Fibroblast of skin of abdomen (primary cell): Measurements from ENCODE around the gene CNST.
"Not testable (repeated sequence)": the region's sequence is repeated elsewhere in the genome, so short reads cannot be mapped to it uniquely, and the experiment has no call there.

Experiments
- DNase-seq: peaks from one replicate; pipeline ENCODE4 v3.0.0-alpha.2; 2013

Gene CNST

GRCh38 chr1:246629030-246629429 is 62.8 kb downstream of the CNST start:
- DNase-seq, result no peak

DNA sequence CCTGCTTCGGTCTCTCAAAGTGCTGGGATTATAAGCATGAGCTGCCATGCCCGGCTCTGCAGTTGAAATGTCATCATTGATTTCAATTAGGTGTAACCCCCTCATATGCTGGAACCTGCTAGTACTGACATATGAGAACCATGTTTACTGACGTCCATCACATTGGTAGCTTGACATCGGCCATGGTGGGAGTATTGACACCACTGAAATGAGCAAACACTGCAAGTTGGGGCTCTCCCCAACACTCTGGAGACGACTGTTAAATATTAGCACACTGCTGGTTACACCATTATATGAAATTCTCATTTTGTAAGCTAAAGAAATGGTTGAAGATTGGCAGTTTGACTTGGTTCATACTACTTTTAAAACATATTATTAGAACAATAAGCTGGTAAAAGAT is 63.7 kb downstream of the CNST start:
- DNase-seq, result no peak

DNA sequence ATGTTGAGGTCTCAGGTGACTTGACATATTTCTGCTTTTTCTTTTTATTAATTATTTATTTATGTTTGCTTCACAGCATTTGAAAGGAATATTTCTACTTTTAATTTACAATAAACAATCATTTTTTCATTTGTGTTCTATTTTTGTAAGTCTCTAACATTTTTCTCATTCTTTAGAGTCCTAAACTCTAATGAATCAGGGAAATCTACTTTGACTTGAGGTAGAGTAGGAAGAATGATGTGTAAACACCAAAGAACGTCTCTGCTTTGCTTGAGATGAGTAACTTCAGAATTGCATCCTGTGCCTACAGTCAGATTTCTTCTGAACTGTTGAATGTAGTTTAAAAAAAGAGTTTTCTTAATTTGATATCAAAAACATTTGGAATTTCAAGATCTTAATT is 65.2 kb downstream of the CNST start:
- DNase-seq, result peak; percentile 74

- peak; percentile 93 for DNase-seq
Observed at GRCh38 chr1:246632281-246633168, 66.3 kb downstream of the CNST start.

DNA sequence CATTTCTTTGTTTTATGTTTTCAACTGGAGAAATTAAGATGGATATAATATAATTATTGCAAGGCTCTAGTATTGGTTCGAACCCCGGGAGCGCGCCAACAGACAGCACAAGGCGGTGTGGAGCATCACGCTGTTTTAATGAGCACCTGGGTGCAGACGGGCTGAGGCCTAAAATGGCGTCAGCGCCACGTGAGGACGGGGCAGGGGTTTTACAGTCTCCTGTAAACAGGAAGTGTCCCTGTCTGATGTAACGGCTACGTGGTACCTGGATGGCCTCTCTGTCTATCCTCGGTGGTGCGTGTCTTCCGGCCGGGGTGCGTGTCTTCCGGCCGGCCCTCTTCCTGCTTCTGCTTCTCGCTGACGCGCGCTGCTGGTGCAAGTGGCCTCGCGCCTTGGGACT is 68.4 kb downstream of the CNST start:
- not testable (repeated sequence) for DNase-seq

DNA sequence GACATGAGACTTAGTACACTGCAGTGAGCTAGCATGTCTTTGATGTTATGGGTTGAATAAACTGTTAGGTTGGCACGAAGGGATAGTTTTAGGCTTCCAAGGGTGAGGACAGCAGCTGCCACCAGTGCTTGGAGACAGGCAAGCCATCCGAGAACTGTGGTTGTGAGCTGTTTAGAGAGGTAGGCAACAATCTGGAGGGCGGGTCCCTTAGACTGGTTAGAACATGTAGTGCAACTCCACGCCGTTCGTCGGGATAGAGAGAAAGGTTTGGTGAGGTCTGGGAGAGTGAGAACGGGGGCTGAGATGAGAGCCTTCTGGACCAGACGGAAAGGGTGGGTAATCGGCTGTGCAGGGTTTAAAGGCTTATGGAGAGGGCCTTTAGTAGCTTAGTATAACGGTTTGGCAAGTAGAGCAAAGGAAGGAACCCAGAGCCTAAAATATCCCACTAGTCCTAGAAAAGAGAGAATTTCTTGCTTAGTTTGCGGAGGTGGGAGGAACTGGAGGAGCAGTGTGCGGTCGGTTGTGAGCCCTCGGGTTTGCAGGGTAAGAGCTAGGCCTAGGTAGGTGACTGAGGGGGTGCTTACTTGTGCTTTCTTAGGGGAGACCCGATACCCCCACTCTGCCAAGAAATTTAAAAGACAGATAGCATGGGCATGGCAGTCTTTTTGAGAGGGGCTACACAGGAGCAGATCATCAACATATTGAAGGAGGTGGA is 72.8 kb downstream of the CNST start:
- DNase-seq, result no peak

GRCh38 chr1:246639732-246640131 is 73.5 kb downstream of the CNST start:
- DNase-seq, result no peak

GRCh38 chr1:246640747-246641146 is 74.5 kb downstream of the CNST start:
- DNase-seq, result no peak

- no peak for DNase-seq
Observed at GRCh38 chr1:246641394-246641793, 75.1 kb downstream of the CNST start.

DNA sequence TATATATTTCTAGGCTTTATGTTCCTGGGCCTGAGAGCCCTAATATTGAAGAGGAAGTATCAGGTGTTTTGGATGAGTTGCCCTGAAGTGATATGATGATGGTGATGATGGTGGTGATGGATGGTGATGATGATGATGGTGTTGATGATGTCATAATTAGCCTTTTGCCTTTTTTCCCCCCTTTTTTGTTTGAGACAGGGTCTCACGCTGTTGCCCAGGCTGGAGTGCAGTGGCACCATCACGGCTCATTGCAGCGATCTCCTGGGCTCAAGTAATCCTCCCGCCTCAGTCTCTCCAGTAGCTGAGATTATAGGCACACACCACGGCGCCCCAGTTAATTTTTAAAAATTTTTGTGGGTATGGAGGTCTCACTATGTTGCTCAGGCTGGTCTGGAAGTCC is 76.5 kb downstream of the CNST start:
- no peak for DNase-seq

GRCh38 chr1:246647113-246647512 is 80.9 kb downstream of the CNST start:
- peak; percentile 75 for DNase-seq

GRCh38 chr1:246647513-246647912 is 81.3 kb downstream of the CNST start:
- DNase-seq, result peak; percentile 38

DNA sequence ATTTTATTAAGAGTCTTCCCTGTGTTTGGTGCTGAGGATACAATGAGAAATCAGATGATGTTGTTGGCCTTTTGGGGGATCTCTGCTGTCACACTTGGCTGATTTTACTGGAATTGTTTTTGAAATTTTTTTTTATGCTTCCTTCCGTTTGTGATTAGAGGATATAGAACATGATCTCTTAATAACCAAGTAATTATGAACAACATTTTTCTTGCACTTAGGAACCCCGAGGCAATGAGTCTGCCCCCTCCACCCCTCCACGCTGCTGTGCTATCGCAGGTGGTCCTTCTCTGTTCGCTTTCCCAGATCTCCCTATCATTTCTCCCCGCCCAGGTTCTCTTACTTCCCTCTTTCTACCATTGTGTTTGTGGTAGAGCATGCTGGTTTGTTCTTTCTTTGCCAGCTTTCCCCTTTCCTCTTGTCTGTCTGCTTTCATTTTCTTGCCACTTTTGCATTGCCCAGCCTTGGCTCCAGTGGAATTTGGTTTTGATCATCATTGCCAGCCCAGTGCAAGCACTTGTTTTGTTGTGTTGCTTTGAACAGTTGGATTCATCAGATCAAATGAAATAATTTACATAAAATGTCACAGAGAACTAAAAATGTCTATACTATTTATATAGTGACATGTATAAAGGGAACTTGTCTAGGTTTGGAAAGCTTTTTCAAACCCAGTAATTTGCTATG is 84.9 kb downstream of the CNST start:
- DNase-seq, result no peak

GRCh38 chr1:246658567-246658966 is 92.3 kb downstream of the CNST start:
- no peak for DNase-seq

DNA sequence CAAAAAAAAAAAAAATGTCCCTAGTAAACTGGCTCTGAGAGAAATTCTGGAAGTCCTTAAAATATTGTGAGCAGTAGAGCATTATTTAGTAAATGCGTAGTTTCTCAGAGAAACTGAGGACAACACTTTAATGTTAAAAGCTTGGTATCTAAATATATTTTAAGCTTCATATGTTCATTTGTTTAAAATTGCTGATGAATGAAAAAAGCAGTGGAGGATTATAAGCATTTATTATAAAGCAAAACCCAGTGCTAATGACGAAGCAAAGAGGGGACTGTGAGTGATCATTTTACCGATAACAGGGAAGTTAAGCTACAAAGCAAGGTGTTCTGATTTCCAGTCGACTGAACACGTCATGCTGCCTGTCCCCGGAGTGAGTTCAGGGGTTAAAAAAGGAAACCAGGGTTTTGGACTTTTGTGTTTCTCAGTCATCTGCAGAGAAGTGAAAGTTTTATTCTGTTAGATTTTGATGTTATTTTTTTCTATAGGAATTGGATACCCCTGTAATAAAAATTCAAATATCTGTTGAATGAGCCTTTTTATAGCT is 93.4 kb downstream of the CNST start:
- DNase-seq, result no peak

GRCh38 chr1:246661451-246661850 is 95.2 kb downstream of the CNST start:
- DNase-seq, result no peak

GRCh38 chr1:246667773-246668172 is 101.5 kb downstream of the CNST start:
- DNase-seq, result no peak

DNA sequence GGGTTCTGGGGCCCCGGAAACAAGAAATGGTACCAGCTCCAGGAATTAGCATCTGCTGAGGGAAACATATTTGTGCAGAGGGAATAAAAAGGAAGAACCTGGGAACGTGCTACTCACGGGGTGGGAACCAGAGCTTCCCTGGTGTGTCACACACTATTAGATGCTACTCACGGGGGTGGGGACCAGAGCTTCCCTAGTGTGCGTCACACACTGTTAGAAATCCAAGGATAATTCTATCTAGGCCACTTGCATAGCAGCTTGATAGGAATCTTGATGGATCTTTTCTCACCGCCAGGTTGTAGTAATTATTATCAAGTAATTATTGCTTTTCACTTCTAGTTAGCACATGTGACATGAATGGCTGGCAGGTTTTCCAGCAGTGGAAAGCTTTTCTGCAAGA is 103.4 kb downstream of the CNST start:
- no peak for DNase-seq

DNA sequence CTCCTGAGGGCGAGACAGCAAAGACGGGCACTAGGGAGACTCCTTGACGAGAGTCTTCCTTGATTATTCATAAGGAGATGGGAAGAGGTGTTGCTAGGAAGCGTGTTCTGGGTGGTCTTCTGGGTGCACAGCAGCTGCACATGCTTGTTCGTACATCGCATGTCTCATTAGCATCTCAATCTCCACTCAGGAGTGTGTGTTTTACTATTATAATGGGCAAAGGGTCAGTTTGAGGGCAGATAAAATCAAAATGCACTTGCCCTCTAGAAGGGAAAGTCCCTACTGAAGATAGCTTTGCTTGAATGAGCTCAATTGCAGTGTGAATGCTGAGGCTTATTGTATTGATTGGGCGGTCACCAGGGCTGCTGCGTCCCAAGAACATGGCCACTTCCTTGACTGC is 107.8 kb downstream of the CNST start:
- DNase-seq, result no peak

DNA sequence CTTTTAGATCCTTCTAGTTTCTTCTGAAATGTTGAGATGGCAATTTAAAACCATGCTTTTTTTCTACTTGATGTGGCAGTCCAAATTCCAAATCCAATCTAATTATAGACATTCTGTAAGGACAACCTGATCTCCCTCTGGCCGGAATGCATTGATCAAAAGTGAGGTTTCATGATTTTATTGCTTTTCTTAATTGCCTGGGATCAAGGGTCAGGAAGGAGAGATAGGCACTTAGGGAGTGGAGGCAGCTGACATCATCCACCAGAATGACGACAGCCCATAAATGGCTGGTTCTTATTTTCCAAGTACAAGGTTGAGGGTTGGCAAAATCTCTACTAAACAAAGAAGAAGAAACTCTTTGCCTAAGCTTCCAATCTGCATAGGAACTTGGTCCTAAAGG is 111.6 kb downstream of the CNST start:
- no peak for DNase-seq

GRCh38 chr1:246678816-246679793 is 112.8 kb downstream of the CNST start:
- DNase-seq, result peak; percentile 20

GRCh38 chr1:246679794-246680177 is 113.5 kb downstream of the CNST start:
- no peak for DNase-seq
